ENCODE data around the gene DNAAF1. TPM values are rescaled to one million over a fixed set of nuclear protein-coding genes. Genes with fewer than 3 reads are reported as not detected.

Gene DNAAF1
- total RNA-seq, 2 donors from 2014 or later, result 0.20 TPM; not detected in 1

GRCh38 chr16:84143784-84144199 lies 1.3 kb upstream of the DNAAF1 start:
- Histone ChIP-seq H3K36me3 (no peaks in the 10 kb centered on the region), H3K4me3 (peak overlapping the region; percentile 86), H3K27ac (no peak overlapping the region), H3K27me3 (no peaks in the 10 kb centered on the region), H3K9ac (ENCODE audit: low read depth in 2 of 2, low read length in 2 of 2) (peak overlapping the region in 1 of 2 donors; percentile 82), H3K4me1 (no peaks in the 10 kb centered on the region), H3K9me3 (no peaks in the 10 kb centered on the region)
- intact Hi-C loops (cut with DNase I), result no loop called here
- DNase-seq, result no peak
- TF ChIP-seq CTCF (IDR thresholded peaks at IDR 0.05), result no peak

- no peaks in the 10 kb centered on the region for H3K4me1 ChIP-seq
- no peaks in the 10 kb centered on the region for H3K9me3 ChIP-seq
- H3K27ac ChIP-seq, result peak overlapping the region; percentile 65
- H3K9ac ChIP-seq (ENCODE audit: low read depth in 2 of 2, low read length in 2 of 2), result peak overlapping the region; percentile 54 to 82
- intact Hi-C loops (cut with DNase I), result no loop called here
- H3K36me3 ChIP-seq, result no peaks in the 10 kb centered on the region
- peak overlapping the region; percentile 86 for H3K4me3 ChIP-seq
- no peak for TF ChIP-seq CTCF (IDR thresholded peaks at IDR 0.05)
- peak; percentile 45 for DNase-seq
- H3K27me3 ChIP-seq, result no peaks in the 10 kb centered on the region
Observed at GRCh38 chr16:84144209-84144858, 774 bp upstream of the DNAAF1 start.

- Histone ChIP-seq H3K9me3 (no peaks in the 10 kb centered on the region), H3K27ac (no peak overlapping the region), H3K9ac (ENCODE audit: low read depth in 2 of 2, low read length in 2 of 2) (no peak overlapping the region), H3K36me3 (no peaks in the 10 kb centered on the region), H3K4me3 (no peak overlapping the region), H3K4me1 (no peaks in the 10 kb centered on the region), H3K27me3 (no peaks in the 10 kb centered on the region)
- intact Hi-C loops (cut with DNase I), result no loop called here
- no peak for DNase-seq
- no peak for TF ChIP-seq CTCF (IDR thresholded peaks at IDR 0.05)
Observed at GRCh38 chr16:84150926-84151325, 5.8 kb downstream of the DNAAF1 start.

GRCh38 chr16:84153660-84154214 lies 8.6 kb downstream of the DNAAF1 start:
- Histone ChIP-seq H3K9ac (ENCODE audit: low read depth in 2 of 2, low read length in 2 of 2) (no peak overlapping the region), H3K27ac (no peak overlapping the region), H3K4me3 (no peak overlapping the region), H3K4me1 (no peaks in the 10 kb centered on the region), H3K9me3 (no peaks in the 10 kb centered on the region), H3K27me3 (no peaks in the 10 kb centered on the region), H3K36me3 (no peaks in the 10 kb centered on the region)
- intact Hi-C loops (cut with DNase I), result no loop called here
- DNase-seq, result no peak
- TF ChIP-seq CTCF (IDR thresholded peaks at IDR 0.05), result no peak

- Histone ChIP-seq H3K27me3 (no peaks in the 10 kb centered on the region), H3K9ac (ENCODE audit: low read depth in 2 of 2, low read length in 2 of 2) (no peak overlapping the region), H3K27ac (no peak overlapping the region), H3K9me3 (no peaks in the 10 kb centered on the region), H3K4me3 (no peak overlapping the region), H3K4me1 (no peaks in the 10 kb centered on the region), H3K36me3 (no peaks in the 10 kb centered on the region)
- intact Hi-C loops (cut with DNase I), result no loop called here
- no peak for TF ChIP-seq CTCF (IDR thresholded peaks at IDR 0.05)
- DNase-seq, result no peak
Observed at GRCh38 chr16:84155226-84155625, 10.1 kb downstream of the DNAAF1 start.

All from colonic mucosa (tissue), 4 donors.